Stimulated activated CD8-positive, alpha-beta memory T cell treated with anti-CD3 and anti-CD28 coated beads, Interleukin-2, amount 100 ng/mL, for 48 hours (primary cell): ENCODE results near the gene OSCP1.

Experiments
- DNase-seq, 2 donors: peaks; one replicate each; pipeline ENCODE4 v3.0.0-alpha.2; 2020; ENCODE audit warnings: low read depth in 2 of 2

The OSCP1 gene

GRCh38 chr1:36447450-36447849 is 2.8 kb downstream of the OSCP1 start:
- no peak for DNase-seq

- DNase-seq = no peak
These were observed 3.5 kb downstream of the OSCP1 start for GRCh38 chr1:36446746-36447145.

GRCh38 chr1:36446271-36446670 is 4.0 kb downstream of the OSCP1 start:
- DNase-seq = no peak

- no peak for DNase-seq
These were observed 7.0 kb downstream of the OSCP1 start for GRCh38 chr1:36443297-36443696.

GRCh38 chr1:36442337-36442736 is 7.9 kb downstream of the OSCP1 start:
- DNase-seq = no peak

GRCh38 chr1:36440646-36441045 is 9.6 kb downstream of the OSCP1 start:
- DNase-seq = no peak

GRCh38 chr1:36440044-36440443 is 10.2 kb downstream of the OSCP1 start:
- DNase-seq = no peak

- no peak for DNase-seq
These were observed 11.5 kb downstream of the OSCP1 start for GRCh38 chr1:36438715-36439114.

GRCh38 chr1:36436821-36437220 is 13.4 kb downstream of the OSCP1 start:
- DNase-seq = no peak

- DNase-seq = no peak
These were observed 17.1 kb downstream of the OSCP1 start for GRCh38 chr1:36433102-36433501.

- DNase-seq = no peak
These were observed 17.6 kb downstream of the OSCP1 start for GRCh38 chr1:36432616-36433015.

- no peak for DNase-seq
These were observed 24.5 kb downstream of the OSCP1 start for GRCh38 chr1:36425791-36426190.

GRCh38 chr1:36421649-36422048 is 28.6 kb downstream of the OSCP1 start:
- DNase-seq = no peak

GRCh38 chr1:36420836-36421317 is 29.4 kb downstream of the OSCP1 start:
- DNase-seq = peak; percentile 77 to 94

- DNase-seq = no peak
These were observed 29.8 kb downstream of the OSCP1 start for GRCh38 chr1:36420409-36420808.

- DNase-seq = no peak
These were observed 30.7 kb downstream of the OSCP1 start for GRCh38 chr1:36419569-36419968.

- no peak for DNase-seq
These were observed 31.1 kb downstream of the OSCP1 start for GRCh38 chr1:36419140-36419539.

GRCh38 chr1:36417931-36418330 is 32.3 kb downstream of the OSCP1 start:
- DNase-seq = no peak

GRCh38 chr1:36415661-36416326 is 34.5 kb downstream of the OSCP1 start:
- no peak for DNase-seq

- DNase-seq = no peak
These were observed 35.9 kb downstream of the OSCP1 start for GRCh38 chr1:36414384-36414783.

GRCh38 chr1:36411674-36412648 is 38.3 kb downstream of the OSCP1 start:
- peak in 1 of 2 donors; percentile 26 for DNase-seq

- DNase-seq = no peak
These were observed 41.8 kb downstream of the OSCP1 start for GRCh38 chr1:36408479-36408878.

- no peak for DNase-seq
These were observed 43.8 kb downstream of the OSCP1 start for GRCh38 chr1:36406440-36406839.
